Keratinocyte (primary cell): ENCODE measurements around the gene TMEM151A. TPM values are rescaled to one million over a fixed set of nuclear protein-coding genes. Genes with fewer than 3 reads are reported as not detected.

Source experiments
- DNase-seq: peaks from one replicate; pipeline ENCODE4 v3.0.0-alpha.2; 2011; ENCODE audit warnings: low read depth, missing footprints, low spot score
- FAIRE-seq: peaks from 2 replicates; lab custom pipeline; 2011; peaks lifted over from hg19 to GRCh38; lab: Jason Lieb, UNC
- H2AFZ ChIP-seq: 2 replicates; pipeline ENCODE4 v1.6.0; 2012; ENCODE audit warnings: low read length, control low read depth, inconsistent platforms; ENCODE audit not compliant: control insufficient read depth
- H3K27ac ChIP-seq: 2 replicates; pipeline ENCODE4 v1.5.1; 2011; ENCODE audit warnings: low read length; ENCODE audit not compliant: control insufficient read depth, insufficient read depth
- H3K27me3 ChIP-seq: 3 replicates; pipeline ENCODE4 v1.6.0; 2011; ENCODE audit warnings: low read length; ENCODE audit not compliant: control insufficient read depth, insufficient read depth; ENCODE audit errors: extremely low read depth
- H3K36me3 ChIP-seq, 2 experiments: 2 replicates in 1 of 2; 3 replicates in 1 of 2; pipeline ENCODE4 v1.5.1; 2011; ENCODE audit warnings: low read length in 2 of 2, mild to moderate bottlenecking in 1 of 2; ENCODE audit not compliant: control insufficient read depth in 2 of 2, insufficient read depth in 2 of 2; ENCODE audit errors: extremely low read depth in 1 of 2
- H3K4me1 ChIP-seq: 3 replicates; pipeline ENCODE4 v1.5.1; 2011; ENCODE audit warnings: low read length; ENCODE audit not compliant: control insufficient read depth, insufficient read depth; ENCODE audit errors: extremely low read depth
- H3K4me2 ChIP-seq: 3 replicates; pipeline ENCODE4 v1.6.0; 2011; ENCODE audit warnings: low read depth, low read length; ENCODE audit not compliant: control insufficient read depth, insufficient read depth; ENCODE audit errors: extremely low read depth
- H3K4me3 ChIP-seq, 3 experiments: fragments of 200-600 bp in 1 of 3; sonication (generic) in 1 of 3; 2 replicates in 2 of 3; 3 replicates in 1 of 3; pipeline ENCODE4 v1.5.1; 2011 to 2016; ENCODE audit warnings: low read length in 3 of 3, mild to moderate bottlenecking in 3 of 3, control low read depth in 2 of 3, inconsistent platforms in 1 of 3, low read depth in 1 of 3, mixed read lengths in 1 of 3, mixed run types in 1 of 3, moderate library complexity in 1 of 3; ENCODE audit not compliant: control insufficient read depth in 2 of 3, insufficient read depth in 2 of 3; ENCODE audit errors: extremely low read depth in 1 of 3
- H3K79me2 ChIP-seq: 2 replicates; pipeline ENCODE4 v1.6.0; 2012; ENCODE audit warnings: low read length; ENCODE audit not compliant: control insufficient read depth, insufficient read depth
- H3K9ac ChIP-seq: 3 replicates; pipeline ENCODE4 v1.6.0; 2011; ENCODE audit warnings: low read length; ENCODE audit not compliant: control insufficient read depth, insufficient read depth; ENCODE audit errors: extremely low read depth
- H3K9me1 ChIP-seq: 3 replicates; pipeline ENCODE4 v1.6.0; 2011; ENCODE audit warnings: low read length; ENCODE audit not compliant: control insufficient read depth, insufficient read depth; ENCODE audit errors: extremely low read depth
- H3K9me3 ChIP-seq: 2 replicates; pipeline ENCODE4 v1.5.1; 2012; ENCODE audit warnings: low read depth, low read length; ENCODE audit not compliant: control insufficient read depth
- H4K20me1 ChIP-seq: 3 replicates; pipeline ENCODE4 v1.6.0; 2011; ENCODE audit warnings: low read length; ENCODE audit not compliant: control insufficient read depth, insufficient read depth; ENCODE audit errors: extremely low read depth
- EZH2 ChIP-seq: IDR thresholded peaks from one replicate; pipeline ENCODE4 v1.6.1; 2012; ENCODE audit warnings: inconsistent platforms, mild to moderate bottlenecking, low read length, moderate library complexity
- dilution Hi-C: fragments of 300-500 bp; cut with MboI; formaldehyde crosslinking; loops from one replicate; pipeline ENCODE4 v1.7.0; 2020; ENCODE audit warnings: low sequenced_read_pairs; ENCODE audit not compliant: extremely low pct_ligation_motif_present
- polyA plus RNA-seq, 5 experiments: library from polyadenylated mRNA; depleted of rRNA in 3 of 5; stranded (reverse) in 3 of 5; stranded (forward) in 1 of 5; unstranded in 1 of 5; fragments of >200 nt; gene quantifications; 1 replicate in 1 of 5; 2 replicates in 3 of 5; 3 replicates in 1 of 5; pipeline versions ENCODE4 v1.2.1 to v1.2.3, GENCODE V29; 2011 to 2012; ENCODE audit warnings: missing spikeins in 2 of 5, low read depth in 1 of 5, low replicate concordance in 1 of 5
- TF ChIP-seq, protein P1 (sequence below), 3 experiments: IDR thresholded peaks in 1 of 3; conservative IDR thresholded peaks in 1 of 3; optimal IDR thresholded peaks in 1 of 3; 2 replicates in 2 of 3; 3 replicates in 1 of 3; pipeline versions ENCODE3 to v1.5.1; 2011; ENCODE audit warnings: low read length in 3 of 3, mild to moderate bottlenecking in 3 of 3, moderate library complexity in 2 of 3, control low read depth in 1 of 3, inconsistent platforms in 1 of 3; ENCODE audit not compliant: insufficient read depth in 2 of 3; ENCODE audit errors: extremely low read depth in 1 of 3

The TMEM151A gene
- polyA plus RNA-seq, 1 donor (not counting 4 experiments of a cell fraction or from before 2014, with no cell fraction given), result not detected

DNA sequence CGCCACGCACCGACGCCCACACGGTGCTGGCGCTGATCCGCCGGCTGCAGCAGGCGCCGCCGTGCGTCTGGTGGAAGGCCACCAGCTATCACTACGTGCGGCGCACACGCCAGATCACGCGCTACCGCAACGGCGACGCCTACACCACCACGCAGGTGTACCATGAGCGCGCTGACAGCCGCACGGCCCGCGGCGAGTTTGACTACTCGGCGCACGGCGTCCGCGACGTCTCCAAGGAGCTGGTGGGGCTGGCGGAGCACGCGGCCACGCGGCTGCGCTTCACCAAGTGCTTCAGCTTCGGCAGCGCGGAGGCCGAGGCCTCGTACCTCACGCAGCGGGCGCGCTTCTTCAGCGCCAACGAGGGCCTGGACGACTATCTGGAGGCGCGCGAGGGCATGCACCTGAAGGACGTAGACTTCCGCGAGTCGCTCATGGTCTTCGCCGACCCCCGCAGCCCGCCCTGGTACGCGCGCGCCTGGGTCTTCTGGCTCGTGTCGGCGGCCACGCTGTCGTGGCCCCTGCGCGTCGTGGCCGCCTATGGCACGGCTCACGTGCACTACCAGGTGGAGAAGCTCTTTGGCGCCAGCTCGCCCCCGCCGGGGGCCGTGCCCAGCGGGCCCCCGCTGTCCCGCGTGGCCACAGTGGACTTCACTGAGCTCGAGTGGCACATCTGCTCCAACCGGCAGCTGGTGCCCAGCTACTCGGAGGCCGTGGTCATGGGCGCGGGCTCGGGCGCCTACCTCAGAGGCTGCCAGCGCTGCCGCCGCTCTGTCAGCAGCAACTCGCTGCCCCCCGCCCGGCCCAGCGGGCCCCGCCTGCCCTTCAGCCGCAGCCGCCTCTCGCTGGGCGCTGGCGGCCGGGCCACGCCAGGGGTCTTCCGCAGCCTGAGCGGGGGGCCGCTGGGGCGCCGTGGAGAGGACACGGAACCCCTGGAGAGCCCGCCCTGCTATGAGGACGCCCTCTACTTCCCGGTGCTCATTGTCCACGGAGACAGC, 3.2 kb downstream of the TMEM151A start:
- TF ChIP-seq EZH2, result no peak
- TF ChIP-seq, protein P1, sequence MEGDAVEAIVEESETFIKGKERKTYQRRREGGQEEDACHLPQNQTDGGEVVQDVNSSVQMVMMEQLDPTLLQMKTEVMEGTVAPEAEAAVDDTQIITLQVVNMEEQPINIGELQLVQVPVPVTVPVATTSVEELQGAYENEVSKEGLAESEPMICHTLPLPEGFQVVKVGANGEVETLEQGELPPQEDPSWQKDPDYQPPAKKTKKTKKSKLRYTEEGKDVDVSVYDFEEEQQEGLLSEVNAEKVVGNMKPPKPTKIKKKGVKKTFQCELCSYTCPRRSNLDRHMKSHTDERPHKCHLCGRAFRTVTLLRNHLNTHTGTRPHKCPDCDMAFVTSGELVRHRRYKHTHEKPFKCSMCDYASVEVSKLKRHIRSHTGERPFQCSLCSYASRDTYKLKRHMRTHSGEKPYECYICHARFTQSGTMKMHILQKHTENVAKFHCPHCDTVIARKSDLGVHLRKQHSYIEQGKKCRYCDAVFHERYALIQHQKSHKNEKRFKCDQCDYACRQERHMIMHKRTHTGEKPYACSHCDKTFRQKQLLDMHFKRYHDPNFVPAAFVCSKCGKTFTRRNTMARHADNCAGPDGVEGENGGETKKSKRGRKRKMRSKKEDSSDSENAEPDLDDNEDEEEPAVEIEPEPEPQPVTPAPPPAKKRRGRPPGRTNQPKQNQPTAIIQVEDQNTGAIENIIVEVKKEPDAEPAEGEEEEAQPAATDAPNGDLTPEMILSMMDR (optimal IDR thresholded peaks at IDR 0.05 in 1 of 3, IDR thresholded peaks at IDR 0.05 in 1 of 3, conservative IDR thresholded peaks at IDR 0.05 in 1 of 3; ENCODE audit: extremely low read depth in 1 of 3, insufficient read depth in 2 of 3, low read length in 3 of 3), result no peak
- Histone ChIP-seq H3K9ac (no peak overlapping the region), H3K36me3 (no peaks in the 10 kb centered on the region), H3K4me2 (no peak overlapping the region), H3K27ac (no peak overlapping the region), H3K4me3 (no peak overlapping the region), H3K9me1 (no peaks in the 10 kb centered on the region), H3K79me2 (no peaks in the 10 kb centered on the region), H3K4me1 (peaks cover 5% of the 10 kb centered on the region), H3K27me3 (peaks cover 29% of the 10 kb centered on the region), H3K9me3 (no peaks in the 10 kb centered on the region), H2AFZ (no peak overlapping the region), H4K20me1 (no peaks in the 10 kb centered on the region)
- DNase-seq (no peak), FAIRE-seq (no peak)
- dilution Hi-C loops, result no loop called here

DNA sequence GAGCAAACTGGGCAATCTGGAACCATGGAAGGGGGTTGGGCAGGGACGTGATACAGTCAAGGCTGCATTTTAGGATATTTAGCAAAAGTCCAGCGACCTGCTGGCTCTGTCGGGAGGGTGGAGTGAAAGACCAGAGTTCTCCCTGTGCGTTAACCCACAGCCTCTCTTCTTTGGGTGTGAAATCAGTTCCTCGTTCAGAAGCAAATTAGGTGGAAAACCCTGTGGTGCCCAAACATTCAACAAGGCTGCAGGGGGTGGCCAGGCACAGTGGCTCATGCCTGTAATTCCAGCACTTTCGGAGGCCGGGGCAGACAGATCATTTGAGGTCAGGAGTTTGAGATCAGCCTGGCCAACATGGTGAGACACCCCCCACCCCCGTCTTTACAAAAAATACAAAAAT, 5.9 kb downstream of the TMEM151A start:
- Histone ChIP-seq H3K9me1 (no peaks in the 10 kb centered on the region), H4K20me1 (no peaks in the 10 kb centered on the region), H3K9me3 (no peaks in the 10 kb centered on the region), H3K4me3 (no peak overlapping the region), H3K36me3 (no peaks in the 10 kb centered on the region), H3K4me1 (no peaks in the 10 kb centered on the region), H3K27me3 (peaks cover 14% of the 10 kb centered on the region), H3K9ac (no peak overlapping the region), H3K4me2 (no peak overlapping the region), H3K27ac (no peak overlapping the region), H3K79me2 (no peaks in the 10 kb centered on the region), H2AFZ (no peak overlapping the region)
- TF ChIP-seq, protein P1 (optimal IDR thresholded peaks at IDR 0.05 in 1 of 3, IDR thresholded peaks at IDR 0.05 in 1 of 3, conservative IDR thresholded peaks at IDR 0.05 in 1 of 3; ENCODE audit: extremely low read depth in 1 of 3, insufficient read depth in 2 of 3, low read length in 3 of 3), result no peak
- TF ChIP-seq EZH2, result no peak
- FAIRE-seq (no peak), DNase-seq (no peak)
- dilution Hi-C loops, result no loop called here
